Lower leg skin (tissue), 4 donors: ENCODE data around the gene KREMEN1. TPM values are rescaled to one million over a fixed set of nuclear protein-coding genes. Genes with fewer than 3 reads are reported as not detected.

Source experiments
- DNase-seq, 2 donors: peaks; one replicate each; pipeline ENCODE4 v3.0.0-alpha.2; 2019; ENCODE audit warnings: low spot score in 2 of 2
- H3K4me3 ChIP-seq: fragments of 200-600 bp; sonication (generic); 2 replicates; pipeline ENCODE4 v1.5.1; 2017; ENCODE audit warnings: mild to moderate bottlenecking, low read depth; ENCODE audit not compliant: poor library complexity, severe bottlenecking
- POLR2A ChIP-seq, 2 donors: fragments of 450-650 bp; IDR thresholded peaks; one replicate each; pipeline ENCODE4 v1.6.1; 2016 to 2017; ENCODE audit warnings: antibody characterized with exemption in 2 of 2, mild to moderate bottlenecking in 1 of 2, moderate library complexity in 1 of 2
- WGBS, 2 donors: methylation state at CpG; one replicate each; pipeline ENCODE4 v1.1.5; 2018; 5-methylcytosine and 5-hydroxymethylcytosine counted together
- intact Hi-C: fragments of 100-400 bp; cut with DNase I; formaldehyde crosslinking; loops from one replicate; pipeline ENCODE4 v1.15.0; 2023; ENCODE audit warnings: low total_unique reads
- total RNA-seq, 4 donors: library from RNA; depleted of rRNA; stranded (reverse); fragments of >200 nt; gene quantifications; one replicate each; pipeline ENCODE4 v1.1.0, GENCODE V29; 2016
- TF ChIP-seq, protein P1 (sequence below), 3 donors: fragments of 450-650 bp; IDR thresholded peaks; one replicate each; pipeline ENCODE4 v1.5.1; 2016; ENCODE audit warnings: antibody characterized with exemption in 3 of 3, mild to moderate bottlenecking in 3 of 3, moderate library complexity in 2 of 3

KREMEN1 gene
- total RNA-seq, 4 donors from 2014 or later: 28.8 to 52.0 (median 48.0) TPM

DNA sequence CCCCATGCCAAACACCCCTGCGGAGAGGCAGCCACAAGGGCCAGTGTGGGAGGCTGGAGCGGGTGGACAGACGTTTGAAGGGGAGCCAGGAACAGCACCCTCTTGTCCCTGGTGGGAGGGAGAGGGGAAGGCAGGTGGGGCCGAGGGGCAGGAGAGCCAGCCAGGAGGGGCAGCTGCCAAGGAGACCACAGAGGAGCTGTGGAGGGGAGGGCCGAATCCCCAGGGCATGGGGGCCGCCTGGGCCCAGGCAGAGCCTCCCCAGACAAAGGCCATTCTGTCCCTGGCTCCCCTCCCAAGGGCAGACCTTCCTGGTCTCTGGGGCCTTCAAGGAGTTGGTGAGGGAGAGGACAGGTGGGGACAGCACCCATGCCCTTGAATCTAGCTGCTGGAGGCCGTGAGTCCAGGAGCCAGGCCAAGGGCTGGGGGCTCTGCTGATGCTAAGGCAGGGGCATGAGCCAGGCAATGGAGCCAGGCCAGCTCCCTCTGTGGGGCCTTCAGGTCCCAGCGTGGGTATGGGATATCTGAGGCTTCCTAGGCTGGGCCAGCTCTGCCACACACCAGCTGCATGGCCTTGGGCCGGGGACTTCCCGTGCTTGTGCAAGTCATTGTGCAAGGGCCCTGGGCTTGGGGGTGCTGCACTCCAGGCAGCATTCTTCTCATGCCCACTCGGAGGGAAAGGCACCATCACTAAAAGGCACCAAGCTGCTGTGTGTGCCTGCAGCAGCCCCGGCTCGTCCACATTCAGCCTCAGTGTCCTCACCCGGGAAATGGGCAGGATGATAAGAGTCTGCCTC lies 144.2 kb downstream of the KREMEN1 start:
- peak in 1 of 2 donors; percentile 88 for DNase-seq
- intact Hi-C loops: no loop called here
- H3K4me3 ChIP-seq: no peak overlapping the region
- no peak for TF ChIP-seq POLR2A (IDR thresholded peaks at IDR 0.05)
- TF ChIP-seq, protein P1, sequence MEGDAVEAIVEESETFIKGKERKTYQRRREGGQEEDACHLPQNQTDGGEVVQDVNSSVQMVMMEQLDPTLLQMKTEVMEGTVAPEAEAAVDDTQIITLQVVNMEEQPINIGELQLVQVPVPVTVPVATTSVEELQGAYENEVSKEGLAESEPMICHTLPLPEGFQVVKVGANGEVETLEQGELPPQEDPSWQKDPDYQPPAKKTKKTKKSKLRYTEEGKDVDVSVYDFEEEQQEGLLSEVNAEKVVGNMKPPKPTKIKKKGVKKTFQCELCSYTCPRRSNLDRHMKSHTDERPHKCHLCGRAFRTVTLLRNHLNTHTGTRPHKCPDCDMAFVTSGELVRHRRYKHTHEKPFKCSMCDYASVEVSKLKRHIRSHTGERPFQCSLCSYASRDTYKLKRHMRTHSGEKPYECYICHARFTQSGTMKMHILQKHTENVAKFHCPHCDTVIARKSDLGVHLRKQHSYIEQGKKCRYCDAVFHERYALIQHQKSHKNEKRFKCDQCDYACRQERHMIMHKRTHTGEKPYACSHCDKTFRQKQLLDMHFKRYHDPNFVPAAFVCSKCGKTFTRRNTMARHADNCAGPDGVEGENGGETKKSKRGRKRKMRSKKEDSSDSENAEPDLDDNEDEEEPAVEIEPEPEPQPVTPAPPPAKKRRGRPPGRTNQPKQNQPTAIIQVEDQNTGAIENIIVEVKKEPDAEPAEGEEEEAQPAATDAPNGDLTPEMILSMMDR (IDR thresholded peaks at IDR 0.05): no peak
- 63 to 68% methylated on average over 12 to 13 of the region's 14 CpGs for WGBS, 2 donors

Other genes starting within 250 kb of the KREMEN1 start
- 10 to 100 TPM; 17.2 to 22.8 (median 19.5) TPM for gene ZNRF3, start 189.5 kb upstream of the KREMEN1 start, total RNA-seq
- under 1 TPM in 1 of 4 donors, not detected in 3; 0.52 TPM for gene C22orf31, start 11.2 kb upstream of the KREMEN1 start, total RNA-seq
- gene EMID1, start 132.9 kb downstream of the KREMEN1 start, total RNA-seq: 1 to 10 TPM; 2.8 to 4.8 (median 3.6) TPM
- gene RHBDD3, start 194.9 kb downstream of the KREMEN1 start, total RNA-seq: 10 to 100 TPM in 3 of 4 donors, 1 to 10 TPM in 1; 8.9 to 24.1 (median 20.5) TPM
- 100 to 1,000 TPM; 128 to 169 (median 149) TPM for gene EWSR1, start 195.2 kb downstream of the KREMEN1 start, total RNA-seq
- 10 to 100 TPM; 58.0 to 75.0 (median 67.8) TPM for gene GAS2L1, start 233.6 kb downstream of the KREMEN1 start, total RNA-seq
- gene RASL10A, start 242.7 kb downstream of the KREMEN1 start, total RNA-seq: 1 to 10 TPM in 2 of 4 donors, under 1 TPM in 2; 0.17 to 2.9 (median 0.80) TPM